OCI-LY3 (cell line): ENCODE results near the gene PRUNE2.

Experiments
- H2AFZ ChIP-seq: fragments of 200-600, 300-600 bp; shearing (Covaris generic); 2 replicates; pipeline ENCODE4 v1.6.0; 2014; ENCODE audit warnings: antibody characterized with exemption, low read depth, low read length
- H3K27ac ChIP-seq: fragments of 200-600, 300-600 bp; sonication (generic); 2 replicates; pipeline ENCODE4 v1.5.1; 2014; ENCODE audit warnings: mild to moderate bottlenecking, low read length, moderate library complexity, mixed read lengths
- H3K27me3 ChIP-seq: fragments of 200-600, 300-600 bp; sonication (generic); 2 replicates; pipeline ENCODE4 v1.6.1; 2014; ENCODE audit warnings: low read depth, low read length, mixed read lengths
- H3K36me3 ChIP-seq: fragments of 200-600, 300-600 bp; sonication (generic); replicated peaks from 2 replicates; pipeline ENCODE3; 2014; ENCODE audit warnings: low read depth, low read length, mixed read lengths
- H3K4me1 ChIP-seq: fragments of 300-600, 200-600 bp; sonication (generic); 2 replicates; pipeline ENCODE4 v1.6.1; 2014; ENCODE audit warnings: low read length, mixed read lengths
- H3K4me2 ChIP-seq: fragments of 200-600, 300-600 bp; sonication (generic); 2 replicates; pipeline ENCODE4 v1.6.1; 2014; ENCODE audit warnings: low read length, mixed read lengths
- H3K4me3 ChIP-seq: fragments of 300-600, 200-600 bp; sonication (generic); 2 replicates; pipeline ENCODE4 v1.5.1; 2014; ENCODE audit warnings: antibody characterized with exemption, mild to moderate bottlenecking, low read length, moderate library complexity
- H3K79me2 ChIP-seq: fragments of 300-600, 200-600 bp; shearing (Covaris generic); 2 replicates; pipeline ENCODE4 v1.6.1; 2014; ENCODE audit warnings: mild to moderate bottlenecking, low read length, mixed read lengths
- H3K9ac ChIP-seq: fragments of 300-600, 200-600 bp; shearing (Covaris generic); 2 replicates; pipeline ENCODE4 v1.6.0; 2014; ENCODE audit warnings: mild to moderate bottlenecking, low read length, moderate library complexity
- H3K9me3 ChIP-seq: fragments of 200-600, 300-600 bp; shearing (Covaris generic); 2 replicates; pipeline ENCODE4 v1.6.1; 2014; ENCODE audit warnings: low read length, mixed read lengths; ENCODE audit not compliant: insufficient read depth
- H4K20me1 ChIP-seq: fragments of 200-600, 300-600 bp; sonication (generic); 2 replicates; pipeline ENCODE4 v1.6.1; 2016; ENCODE audit warnings: low read length, mixed read lengths; ENCODE audit not compliant: insufficient read depth
- EZH2phosphoT487 ChIP-seq: fragments of 200-600 bp; shearing (Covaris generic); IDR thresholded peaks from 2 replicates; pipeline ENCODE4 v1.6.1; 2018; ENCODE audit warnings: antibody characterized with exemption, mixed run types, low read depth
- TF ChIP-seq, protein P1 (sequence below): fragments of 200-600, 300-600 bp; sonication (generic); IDR thresholded peaks from 2 replicates; pipeline ENCODE4 v1.5.1; 2014; ENCODE audit warnings: antibody characterized with exemption, low read length, low read depth

PRUNE2 gene

GRCh38 chr9:76684213-76684612 lies 221.7 kb downstream of the PRUNE2 start:
- Histone ChIP-seq H4K20me1 (no peaks in the 10 kb centered on the region), H3K4me2 (no peak overlapping the region), H3K4me1 (no peaks in the 10 kb centered on the region), H3K79me2 (no peaks in the 10 kb centered on the region), H3K27ac (no peak overlapping the region), H3K9ac (no peak overlapping the region), H3K4me3 (no peak overlapping the region), H3K9me3 (no peaks in the 10 kb centered on the region), H3K36me3 (no peaks in the 10 kb centered on the region), H2AFZ (no peak overlapping the region), H3K27me3 (peaks cover 22% of the 10 kb centered on the region)
- TF ChIP-seq, protein P1, sequence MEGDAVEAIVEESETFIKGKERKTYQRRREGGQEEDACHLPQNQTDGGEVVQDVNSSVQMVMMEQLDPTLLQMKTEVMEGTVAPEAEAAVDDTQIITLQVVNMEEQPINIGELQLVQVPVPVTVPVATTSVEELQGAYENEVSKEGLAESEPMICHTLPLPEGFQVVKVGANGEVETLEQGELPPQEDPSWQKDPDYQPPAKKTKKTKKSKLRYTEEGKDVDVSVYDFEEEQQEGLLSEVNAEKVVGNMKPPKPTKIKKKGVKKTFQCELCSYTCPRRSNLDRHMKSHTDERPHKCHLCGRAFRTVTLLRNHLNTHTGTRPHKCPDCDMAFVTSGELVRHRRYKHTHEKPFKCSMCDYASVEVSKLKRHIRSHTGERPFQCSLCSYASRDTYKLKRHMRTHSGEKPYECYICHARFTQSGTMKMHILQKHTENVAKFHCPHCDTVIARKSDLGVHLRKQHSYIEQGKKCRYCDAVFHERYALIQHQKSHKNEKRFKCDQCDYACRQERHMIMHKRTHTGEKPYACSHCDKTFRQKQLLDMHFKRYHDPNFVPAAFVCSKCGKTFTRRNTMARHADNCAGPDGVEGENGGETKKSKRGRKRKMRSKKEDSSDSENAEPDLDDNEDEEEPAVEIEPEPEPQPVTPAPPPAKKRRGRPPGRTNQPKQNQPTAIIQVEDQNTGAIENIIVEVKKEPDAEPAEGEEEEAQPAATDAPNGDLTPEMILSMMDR = no peak
- no peak for TF ChIP-seq EZH2phosphoT487

DNA sequence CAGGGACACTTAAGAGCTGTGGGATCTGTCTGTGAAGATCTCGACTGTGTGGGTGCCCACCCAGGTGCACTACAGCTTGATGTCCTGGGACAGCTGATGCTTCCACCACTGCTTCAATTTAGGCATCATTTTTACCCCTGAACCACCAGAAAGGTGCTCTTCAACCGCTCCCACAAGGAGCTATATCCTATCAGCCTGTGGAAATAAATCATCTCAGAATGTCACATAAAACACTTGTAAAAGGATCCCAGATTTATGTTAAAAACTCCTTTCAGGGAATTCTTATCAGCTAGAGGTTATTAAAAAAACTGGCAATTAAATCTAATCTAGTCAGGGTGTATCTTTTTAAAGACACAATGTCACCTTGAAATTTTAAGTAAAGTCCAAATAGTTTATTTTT lies 224.4 kb downstream of the PRUNE2 start:
- H3K9ac ChIP-seq = no peak overlapping the region
- no peaks in the 10 kb centered on the region for H4K20me1 ChIP-seq
- H3K4me2 ChIP-seq = no peak overlapping the region
- no peak overlapping the region for H3K4me3 ChIP-seq
- 0 out of 2 replicates have a peak, but pooled peaks cover 7% of the 10 kb centered on the region for H3K27me3 ChIP-seq
- no peaks in the 10 kb centered on the region for H3K9me3 ChIP-seq
- H3K4me1 ChIP-seq = no peaks in the 10 kb centered on the region
- no peak overlapping the region for H3K27ac ChIP-seq
- H2AFZ ChIP-seq = no peak overlapping the region
- no peaks in the 10 kb centered on the region for H3K36me3 ChIP-seq
- H3K79me2 ChIP-seq = no peaks in the 10 kb centered on the region
- TF ChIP-seq, protein P1 = no peak
- no peak for TF ChIP-seq EZH2phosphoT487

DNA sequence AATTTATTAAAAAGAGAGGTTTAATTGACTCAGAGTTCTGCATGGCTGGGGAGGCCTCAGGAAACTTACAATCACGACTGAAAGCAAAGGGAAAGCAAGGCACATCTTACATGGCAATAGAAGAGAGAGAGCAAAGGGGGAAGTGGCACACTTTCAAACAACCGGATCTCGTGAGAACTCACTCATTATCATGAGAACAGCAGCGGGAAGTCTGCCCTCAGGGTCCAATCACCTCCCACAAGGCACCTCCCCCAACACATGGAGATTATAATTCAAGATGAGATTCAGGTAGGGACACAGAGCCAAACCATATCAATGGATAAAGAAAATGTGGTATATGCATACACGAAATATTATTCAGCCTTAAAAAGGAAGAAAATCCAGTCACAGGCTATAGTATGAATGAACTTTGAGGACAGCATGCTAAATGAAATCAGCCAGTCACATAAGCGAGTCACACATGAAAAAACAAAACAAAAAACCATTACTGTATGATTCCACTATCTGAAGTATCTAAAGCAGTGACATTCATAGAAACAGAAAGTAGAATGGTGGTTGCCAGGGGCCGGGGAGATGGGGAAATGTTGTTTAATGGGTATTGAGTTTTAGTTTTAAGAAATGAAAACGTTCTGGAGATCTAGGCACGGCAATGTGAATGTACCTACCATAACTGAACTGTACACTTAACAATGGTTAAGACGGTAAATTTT lies 225.0 kb downstream of the PRUNE2 start:
- H3K27ac ChIP-seq = no peak overlapping the region
- no peak overlapping the region for H2AFZ ChIP-seq
- H3K9ac ChIP-seq = no peak overlapping the region
- no peaks in the 10 kb centered on the region for H3K4me1 ChIP-seq
- no peaks in the 10 kb centered on the region for H3K36me3 ChIP-seq
- H3K4me2 ChIP-seq = no peak overlapping the region
- H3K4me3 ChIP-seq = no peak overlapping the region
- no peak for TF ChIP-seq EZH2phosphoT487
- TF ChIP-seq, protein P1 = no peak
- H3K27me3 ChIP-seq = 0 out of 2 replicates have a peak, but pooled peaks cover 4% of the 10 kb centered on the region
- H3K79me2 ChIP-seq = no peaks in the 10 kb centered on the region
- no peaks in the 10 kb centered on the region for H3K9me3 ChIP-seq
- no peaks in the 10 kb centered on the region for H4K20me1 ChIP-seq

DNA sequence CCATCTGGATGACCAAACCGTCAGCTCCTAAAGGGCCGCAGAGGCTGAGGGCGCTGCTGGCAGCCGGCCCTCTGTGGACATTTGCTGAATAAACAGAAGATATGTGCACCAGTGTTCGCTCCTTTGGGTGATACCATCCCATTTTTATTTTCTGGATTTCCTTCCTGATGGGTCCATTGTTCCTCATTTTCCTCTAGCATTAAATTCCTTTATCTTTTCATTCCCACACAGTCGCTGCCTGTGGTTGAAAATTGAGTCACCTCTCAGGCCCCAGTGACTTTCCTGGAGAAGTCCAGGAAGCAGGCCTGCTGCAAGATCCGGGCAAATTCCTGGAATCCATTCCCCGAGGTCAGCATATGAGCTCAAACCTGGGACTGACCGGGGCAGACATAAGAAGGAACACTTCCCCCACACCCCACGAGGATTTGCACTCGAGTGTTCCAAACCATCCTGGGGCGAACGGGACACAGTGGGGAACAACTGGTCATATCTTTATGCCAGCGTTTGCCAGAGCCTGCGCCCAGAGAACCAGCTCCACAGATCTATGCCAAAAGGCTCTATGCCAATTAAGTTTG lies 228.3 kb downstream of the PRUNE2 start:
- Histone ChIP-seq H3K27ac (no peak overlapping the region), H3K27me3 (0 out of 2 replicates have a peak, but pooled peaks cover 3% of the 10 kb centered on the region), H3K36me3 (no peaks in the 10 kb centered on the region), H3K9me3 (no peaks in the 10 kb centered on the region), H2AFZ (no peak overlapping the region), H3K79me2 (no peaks in the 10 kb centered on the region), H3K9ac (no peak overlapping the region), H3K4me3 (no peak overlapping the region), H4K20me1 (no peaks in the 10 kb centered on the region), H3K4me2 (no peak overlapping the region), H3K4me1 (no peaks in the 10 kb centered on the region)
- TF ChIP-seq, protein P1 = no peak
- TF ChIP-seq EZH2phosphoT487 = no peak
